ENCODE data around the gene PLXNA4.

GRCh38 chr7:132080467-132080866 lies 495.8 kb downstream of the PLXNA4 start:
- no peak for TF ChIP-seq EZH2 (IDR thresholded peaks at IDR 0.05; ENCODE audit: low read depth, unreplicated experiment)
- no peak for TF ChIP-seq CTCF (conservative IDR thresholded peaks at IDR 0.05; ENCODE audit: low read depth in 2 of 2)
- no peak for TF ChIP-seq POLR2AphosphoS5 (IDR thresholded peaks at IDR 0.05; ENCODE audit: low read depth)
- TF ChIP-seq ZNF462 (CRISPR knock-in tag; IDR thresholded peaks at IDR 0.05) = no peak
- TF ChIP-seq ZNF114 (CRISPR knock-in tag; IDR thresholded peaks at IDR 0.05) = no peak
- TF ChIP-seq, protein P1, sequence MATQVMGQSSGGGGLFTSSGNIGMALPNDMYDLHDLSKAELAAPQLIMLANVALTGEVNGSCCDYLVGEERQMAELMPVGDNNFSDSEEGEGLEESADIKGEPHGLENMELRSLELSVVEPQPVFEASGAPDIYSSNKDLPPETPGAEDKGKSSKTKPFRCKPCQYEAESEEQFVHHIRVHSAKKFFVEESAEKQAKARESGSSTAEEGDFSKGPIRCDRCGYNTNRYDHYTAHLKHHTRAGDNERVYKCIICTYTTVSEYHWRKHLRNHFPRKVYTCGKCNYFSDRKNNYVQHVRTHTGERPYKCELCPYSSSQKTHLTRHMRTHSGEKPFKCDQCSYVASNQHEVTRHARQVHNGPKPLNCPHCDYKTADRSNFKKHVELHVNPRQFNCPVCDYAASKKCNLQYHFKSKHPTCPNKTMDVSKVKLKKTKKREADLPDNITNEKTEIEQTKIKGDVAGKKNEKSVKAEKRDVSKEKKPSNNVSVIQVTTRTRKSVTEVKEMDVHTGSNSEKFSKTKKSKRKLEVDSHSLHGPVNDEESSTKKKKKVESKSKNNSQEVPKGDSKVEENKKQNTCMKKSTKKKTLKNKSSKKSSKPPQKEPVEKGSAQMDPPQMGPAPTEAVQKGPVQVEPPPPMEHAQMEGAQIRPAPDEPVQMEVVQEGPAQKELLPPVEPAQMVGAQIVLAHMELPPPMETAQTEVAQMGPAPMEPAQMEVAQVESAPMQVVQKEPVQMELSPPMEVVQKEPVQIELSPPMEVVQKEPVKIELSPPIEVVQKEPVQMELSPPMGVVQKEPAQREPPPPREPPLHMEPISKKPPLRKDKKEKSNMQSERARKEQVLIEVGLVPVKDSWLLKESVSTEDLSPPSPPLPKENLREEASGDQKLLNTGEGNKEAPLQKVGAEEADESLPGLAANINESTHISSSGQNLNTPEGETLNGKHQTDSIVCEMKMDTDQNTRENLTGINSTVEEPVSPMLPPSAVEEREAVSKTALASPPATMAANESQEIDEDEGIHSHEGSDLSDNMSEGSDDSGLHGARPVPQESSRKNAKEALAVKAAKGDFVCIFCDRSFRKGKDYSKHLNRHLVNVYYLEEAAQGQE (IDR thresholded peaks at IDR 0.05; ENCODE audit: unreplicated experiment) = no peak
- TF ChIP-seq JUNB (IDR thresholded peaks at IDR 0.05; ENCODE audit: unreplicated experiment) = no peak
- TF ChIP-seq ZNF331 (CRISPR knock-in tag; IDR thresholded peaks at IDR 0.05; ENCODE audit: low read depth) = no peak

All from GM23338 (cell line).